ENCODE data around the gene SCN4B.

The SCN4B gene

GRCh38 chr11:118174006-118174567, 21.5 kb upstream of the SCN4B start:
- DNase-seq: no peak

GRCh38 chr11:118172356-118172755, 19.7 kb upstream of the SCN4B start:
- DNase-seq: no peak

GRCh38 chr11:118171269-118172062, 18.8 kb upstream of the SCN4B start:
- peak; percentile 73 to 87 (median 84) for DNase-seq

- no peak for DNase-seq
These were observed 18.3 kb upstream of the SCN4B start for GRCh38 chr11:118170882-118171268.

GRCh38 chr11:118170231-118170630, 17.6 kb upstream of the SCN4B start:
- DNase-seq: no peak

- no peak for DNase-seq
These were observed 16.9 kb upstream of the SCN4B start for GRCh38 chr11:118169300-118170140.

- DNase-seq: no peak
These were observed 16.1 kb upstream of the SCN4B start for GRCh38 chr11:118168751-118169150.

- no peak for DNase-seq
These were observed 15.7 kb upstream of the SCN4B start for GRCh38 chr11:118168316-118168715.

GRCh38 chr11:118167906-118168305, 15.3 kb upstream of the SCN4B start:
- no peak for DNase-seq

- no peak for DNase-seq
These were observed 14.6 kb upstream of the SCN4B start for GRCh38 chr11:118167253-118167652.

GRCh38 chr11:118166641-118167040, 14.0 kb upstream of the SCN4B start:
- no peak for DNase-seq

- no peak for DNase-seq
These were observed 12.3 kb upstream of the SCN4B start for GRCh38 chr11:118164885-118165284.

- DNase-seq: no peak
These were observed 10.9 kb upstream of the SCN4B start for GRCh38 chr11:118163494-118163893.

GRCh38 chr11:118162846-118163245, 10.2 kb upstream of the SCN4B start:
- no peak for DNase-seq

- DNase-seq: no peak
These were observed 9.2 kb upstream of the SCN4B start for GRCh38 chr11:118161786-118162185.

GRCh38 chr11:118157186-118157895, 4.7 kb upstream of the SCN4B start:
- DNase-seq: no peak

GRCh38 chr11:118156531-118157185, 4.0 kb upstream of the SCN4B start:
- DNase-seq: no peak

GRCh38 chr11:118155776-118156530, 3.3 kb upstream of the SCN4B start:
- DNase-seq: no peak

- DNase-seq: no peak
These were observed 2.0 kb upstream of the SCN4B start for GRCh38 chr11:118154641-118155040.

- no peak for DNase-seq
These were observed 1.4 kb upstream of the SCN4B start for GRCh38 chr11:118153976-118154375.

GRCh38 chr11:118153516-118153915, 893 bp upstream of the SCN4B start:
- DNase-seq: no peak

- DNase-seq: no peak
These were observed 537 bp downstream of the SCN4B start for GRCh38 chr11:118152020-118152551.

Measured in suppressor macrophage treated with lipopolysaccharide for 1 hour (primary cell).